HG03571 (cell line): Measurements from ENCODE around the gene NR0B2.
"Not testable (repeated sequence)": the region's sequence is repeated elsewhere in the genome, so short reads cannot be mapped to it uniquely, and the experiment has no call there.

ENCODE experiments used
- ATAC-seq: cut with Tn5 transposase; IDR thresholded peaks from one replicate; pipeline ENCODE4 v1.9.1; 2021; ENCODE audit not compliant: unreplicated experiment

The NR0B2 gene

GRCh38 chr1:26913754-26914619 is at the start of gene NR0B2:
TSS of gene NR0B2 (minus strand) at chr1:26913975. CDS start at chr1:26913940, 35 bp downstream.
- ATAC-seq, result no peak

- ATAC-seq, result no peak
These were observed 48.1 kb upstream of the NR0B2 start for GRCh38 chr1:26961826-26962225.

- ATAC-seq, result no peak
These were observed 46.8 kb upstream of the NR0B2 start for GRCh38 chr1:26960625-26960966.

- ATAC-seq, result no peak
These were observed 46.2 kb upstream of the NR0B2 start, which contains the start of gene KDF1 for GRCh38 chr1:26959722-26960624. TSS of gene KDF1 (minus strand) at chr1:26960468. CDS start at chr1:26952380, 8,088 bp downstream.

- ATAC-seq, result no peak
These were observed 45.5 kb upstream of the NR0B2 start for GRCh38 chr1:26959270-26959669.

GRCh38 chr1:26957306-26957705 is 43.5 kb upstream of the NR0B2 start:
- no peak for ATAC-seq

- no peak for ATAC-seq
These were observed 42.5 kb upstream of the NR0B2 start for GRCh38 chr1:26956321-26956720.

- no peak for ATAC-seq
These were observed 39.6 kb upstream of the NR0B2 start for GRCh38 chr1:26953374-26953773.

GRCh38 chr1:26951821-26952497 is 38.2 kb upstream of the NR0B2 start:
- ATAC-seq, result no peak

- ATAC-seq, result no peak
These were observed 37.4 kb upstream of the NR0B2 start for GRCh38 chr1:26951216-26951615.

- ATAC-seq, result no peak
These were observed 36.8 kb upstream of the NR0B2 start for GRCh38 chr1:26950602-26951001.

- ATAC-seq, result no peak
These were observed 36.1 kb upstream of the NR0B2 start for GRCh38 chr1:26949926-26950319.

GRCh38 chr1:26949266-26949925 is 35.6 kb upstream of the NR0B2 start:
- no peak for ATAC-seq

- not testable (repeated sequence) for ATAC-seq
These were observed 34.9 kb upstream of the NR0B2 start for GRCh38 chr1:26948725-26949057.

GRCh38 chr1:26946270-26946669 is 32.5 kb upstream of the NR0B2 start:
- no peak for ATAC-seq

GRCh38 chr1:26945728-26946127 is 32.0 kb upstream of the NR0B2 start:
- ATAC-seq, result no peak

- ATAC-seq, result no peak
These were observed 31.4 kb upstream of the NR0B2 start for GRCh38 chr1:26945138-26945537.

GRCh38 chr1:26942656-26943055 is 28.9 kb upstream of the NR0B2 start:
- no peak for ATAC-seq

- no peak for ATAC-seq
These were observed 27.5 kb upstream of the NR0B2 start for GRCh38 chr1:26941311-26941710.

- no peak for ATAC-seq
These were observed 24.9 kb upstream of the NR0B2 start for GRCh38 chr1:26938659-26939025.
